Breast epithelium (tissue), 3 donors: ENCODE data around the gene RNF126.

Experiments used
- CTCF ChIP-seq, 3 donors: fragments of 450-650 bp; IDR thresholded peaks; one replicate each; pipeline ENCODE4 v1.5.1; 2016 to 2017; ENCODE audit warnings: antibody characterized with exemption in 3 of 3, mild to moderate bottlenecking in 3 of 3, moderate library complexity in 3 of 3
- POLR2A ChIP-seq: fragments of 450-650 bp; IDR thresholded peaks from one replicate; pipeline ENCODE4 v1.6.1; 2016; ENCODE audit warnings: antibody characterized with exemption, mild to moderate bottlenecking, moderate library complexity
- POLR2AphosphoS5 ChIP-seq, 3 donors: sonication (generic); formaldehyde crosslinking; IDR thresholded peaks; one replicate each; pipeline ENCODE4 v1.6.1; 2017; ENCODE audit warnings: antibody characterized with exemption in 3 of 3

GRCh38 chr19:619286-620002, 43.6 kb downstream of the RNF126 start:
- TF ChIP-seq POLR2A (no peak), CTCF (IDR thresholded peaks at IDR 0.05) (no peak), POLR2AphosphoS5 (IDR thresholded peaks at IDR 0.05) (no peak)
